Peyer's patch (tissue), 4 donors: ENCODE data around the gene TPSG1.

ENCODE experiments used
- POLR2A ChIP-seq, 2 donors: fragments of 450-650 bp; IDR thresholded peaks; one replicate each; pipeline ENCODE4 v1.5.1; 2017; ENCODE audit warnings: antibody characterized with exemption in 2 of 2, mild to moderate bottlenecking in 2 of 2, moderate library complexity in 2 of 2
- TF ChIP-seq, protein P1 (sequence below), 6 experiments: fragments of 450-650 bp in 4 of 6; fragments of 200-600 bp in 2 of 6; sonication (generic) in 1 of 6; IDR thresholded peaks; one replicate each; pipeline ENCODE4 v1.5.1; 2017 to 2019; ENCODE audit warnings: antibody characterized with exemption in 6 of 6, mild to moderate bottlenecking in 3 of 6, moderate library complexity in 1 of 6

DNA sequence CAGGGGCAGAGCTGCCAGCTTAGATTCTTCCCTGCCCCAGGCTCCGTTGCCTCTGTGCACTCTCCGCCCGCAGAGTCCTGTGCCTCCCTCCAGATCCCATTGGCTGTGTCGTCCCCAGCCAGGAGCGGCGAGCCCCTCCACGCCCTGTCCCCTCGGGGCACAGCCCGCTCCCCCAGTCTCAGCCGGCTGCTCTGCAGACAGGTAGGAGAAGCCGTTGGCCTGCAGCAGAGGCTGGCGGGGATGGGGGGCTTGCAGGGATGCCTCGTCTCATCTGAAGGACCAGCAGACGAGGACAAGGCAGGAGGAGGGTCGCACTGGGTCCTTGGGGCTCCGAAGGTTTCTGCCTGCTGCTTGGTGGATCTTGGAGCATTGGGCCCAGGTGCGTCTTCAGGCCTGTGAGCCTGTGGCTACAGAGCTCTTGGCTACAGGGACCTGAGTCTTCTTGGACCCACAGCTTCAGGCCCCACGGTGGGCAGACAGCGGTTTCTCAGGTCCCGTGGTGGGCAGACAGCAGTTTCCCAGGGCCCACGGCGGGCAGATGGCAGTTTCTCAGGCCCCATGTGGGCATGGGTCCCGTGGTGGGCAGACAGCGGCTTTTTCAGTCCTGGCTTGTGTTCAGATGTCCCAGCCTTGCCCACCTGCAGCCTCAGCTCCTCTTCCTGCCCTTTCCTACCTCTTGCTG lies 6.0 kb downstream of the TPSG1 start:
- TF ChIP-seq, protein P1, sequence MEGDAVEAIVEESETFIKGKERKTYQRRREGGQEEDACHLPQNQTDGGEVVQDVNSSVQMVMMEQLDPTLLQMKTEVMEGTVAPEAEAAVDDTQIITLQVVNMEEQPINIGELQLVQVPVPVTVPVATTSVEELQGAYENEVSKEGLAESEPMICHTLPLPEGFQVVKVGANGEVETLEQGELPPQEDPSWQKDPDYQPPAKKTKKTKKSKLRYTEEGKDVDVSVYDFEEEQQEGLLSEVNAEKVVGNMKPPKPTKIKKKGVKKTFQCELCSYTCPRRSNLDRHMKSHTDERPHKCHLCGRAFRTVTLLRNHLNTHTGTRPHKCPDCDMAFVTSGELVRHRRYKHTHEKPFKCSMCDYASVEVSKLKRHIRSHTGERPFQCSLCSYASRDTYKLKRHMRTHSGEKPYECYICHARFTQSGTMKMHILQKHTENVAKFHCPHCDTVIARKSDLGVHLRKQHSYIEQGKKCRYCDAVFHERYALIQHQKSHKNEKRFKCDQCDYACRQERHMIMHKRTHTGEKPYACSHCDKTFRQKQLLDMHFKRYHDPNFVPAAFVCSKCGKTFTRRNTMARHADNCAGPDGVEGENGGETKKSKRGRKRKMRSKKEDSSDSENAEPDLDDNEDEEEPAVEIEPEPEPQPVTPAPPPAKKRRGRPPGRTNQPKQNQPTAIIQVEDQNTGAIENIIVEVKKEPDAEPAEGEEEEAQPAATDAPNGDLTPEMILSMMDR (IDR thresholded peaks at IDR 0.05), result no peak
- TF ChIP-seq POLR2A (IDR thresholded peaks at IDR 0.05), result no peak
